GM18499 (cell line): ENCODE results near the gene SPATA31D1.
"Not testable (repeated sequence)": the region's sequence is repeated elsewhere in the genome, so short reads cannot be mapped to it uniquely, and the experiment has no call there.

Experiments
- ATAC-seq: cut with Tn5 transposase; IDR thresholded peaks from one replicate; pipeline ENCODE4 v1.9.1; 2021; ENCODE audit warnings: moderate number of reproducible peaks; ENCODE audit not compliant: insufficient read depth, unreplicated experiment

SPATA31D1 gene

GRCh38 chr9:81988472-81988871, at the start of gene SPATA31D1:
Gene SPATA31D1, plus strand, starts transcription at chr9:81988772. Its CDS starts 47 bp downstream, at chr9:81988819.
- ATAC-seq = not testable (repeated sequence)

GRCh38 chr9:81943393-81943792, 45.2 kb upstream of the SPATA31D1 start, which contains the start of gene SPATA31D3:
Gene SPATA31D3, plus strand, starts transcription at chr9:81943500. Its CDS starts 86 bp downstream, at chr9:81943586.
- not testable (repeated sequence) for ATAC-seq

DNA sequence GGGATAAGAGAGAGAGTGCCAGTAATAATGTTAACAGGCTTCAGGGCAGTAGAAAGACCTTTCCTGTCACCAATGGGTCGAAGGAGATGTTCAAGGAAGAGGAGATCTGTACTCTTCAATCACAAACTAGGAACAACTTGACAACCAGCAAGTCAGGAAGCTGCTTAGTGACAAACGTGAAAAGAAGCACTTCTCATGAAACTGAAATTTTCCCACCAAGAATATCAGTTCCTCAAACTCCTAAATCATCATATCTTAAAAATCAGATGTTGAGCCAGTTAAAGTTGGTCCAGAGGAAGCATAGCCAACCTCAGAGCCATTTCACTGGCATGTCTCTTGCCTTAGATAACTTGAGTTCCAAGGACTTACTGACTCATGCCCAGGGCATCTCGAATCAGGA, 39.9 kb upstream of the SPATA31D1 start:
- not testable (repeated sequence) for ATAC-seq

- no peak for ATAC-seq
Measured at GRCh38 chr9:81953096-81953495, 35.5 kb upstream of the SPATA31D1 start.

DNA sequence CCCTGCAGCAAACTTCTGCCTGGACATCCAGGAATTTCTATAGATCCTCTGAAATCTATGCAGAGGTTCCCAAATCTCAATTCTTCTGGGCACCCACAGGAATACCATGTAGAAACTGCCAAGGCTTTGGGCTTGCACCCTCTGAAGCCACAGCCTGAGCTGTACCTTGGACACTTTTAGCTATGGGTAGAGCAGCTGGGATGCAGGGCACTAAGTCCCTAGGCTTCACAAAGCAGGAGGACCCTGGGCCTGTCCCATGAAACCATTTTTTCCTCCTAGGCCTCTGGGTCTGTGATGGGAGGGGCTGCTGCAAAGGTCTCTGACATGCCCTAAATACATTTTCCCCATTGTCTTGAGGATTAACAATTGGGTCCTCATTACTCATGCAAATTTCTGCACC, 32.9 kb upstream of the SPATA31D1 start:
- ATAC-seq = no peak

- no peak for ATAC-seq
Measured at GRCh38 chr9:81964218-81965171, 24.1 kb upstream of the SPATA31D1 start.

DNA sequence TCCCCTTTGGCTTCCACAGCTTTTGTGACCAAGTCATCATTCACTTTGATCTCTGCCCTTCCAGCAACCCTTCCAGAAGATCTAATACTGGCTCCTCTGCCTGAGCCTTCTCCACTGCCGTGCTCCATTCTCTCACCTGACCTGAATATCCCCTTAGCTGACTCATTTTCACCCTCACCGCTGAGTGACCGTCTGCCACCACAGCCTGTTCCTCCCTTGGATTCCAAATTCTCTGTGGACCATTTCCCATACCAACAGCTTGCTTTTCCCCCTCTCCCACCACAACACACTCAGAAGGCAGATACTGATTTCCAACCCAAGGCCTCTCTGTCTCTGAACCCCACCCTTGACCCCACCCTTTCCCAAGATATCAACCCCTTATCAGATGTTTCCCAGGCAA, 20.5 kb upstream of the SPATA31D1 start:
- ATAC-seq = no peak

DNA sequence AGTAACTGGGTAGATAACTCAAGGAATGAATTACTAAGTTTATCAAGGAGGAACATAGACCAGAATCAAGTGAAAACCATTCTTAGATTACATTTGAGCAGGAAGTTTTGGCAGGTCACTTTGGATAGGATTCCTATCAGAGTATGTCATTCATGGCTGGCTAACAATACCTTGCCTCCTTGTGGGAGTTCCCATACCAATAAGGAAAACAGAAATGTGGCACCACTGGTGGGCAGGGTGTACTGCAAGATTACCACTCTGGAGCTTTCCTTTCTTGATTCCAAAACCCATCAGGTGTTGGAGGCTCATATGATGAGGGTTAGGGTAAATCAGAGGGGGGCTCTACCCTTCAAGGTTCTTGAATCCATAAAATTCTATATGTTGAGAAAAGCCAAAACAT, 18.6 kb upstream of the SPATA31D1 start:
- ATAC-seq = no peak

DNA sequence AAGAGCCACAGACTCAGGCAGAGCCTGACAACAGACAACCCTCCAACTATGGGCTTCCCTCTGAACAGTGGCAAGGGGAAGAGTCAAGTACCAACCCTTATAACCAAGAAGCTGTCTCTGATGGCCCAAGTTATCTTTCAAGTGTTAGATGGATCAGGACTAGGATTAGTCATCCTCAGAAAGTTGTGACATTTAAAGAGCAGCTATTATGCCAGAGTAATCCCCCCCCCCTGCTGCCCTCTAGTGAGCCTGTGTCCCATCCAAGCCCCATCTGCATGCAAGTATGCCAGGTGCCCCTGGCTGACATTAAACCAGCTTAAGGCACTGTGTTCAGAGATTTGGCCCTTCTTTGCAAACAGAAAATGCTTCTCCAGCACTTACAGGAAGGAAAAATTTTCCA, 16.8 kb upstream of the SPATA31D1 start:
- ATAC-seq = no peak

GRCh38 chr9:81974764-81975163, 13.8 kb upstream of the SPATA31D1 start:
- ATAC-seq = no peak

DNA sequence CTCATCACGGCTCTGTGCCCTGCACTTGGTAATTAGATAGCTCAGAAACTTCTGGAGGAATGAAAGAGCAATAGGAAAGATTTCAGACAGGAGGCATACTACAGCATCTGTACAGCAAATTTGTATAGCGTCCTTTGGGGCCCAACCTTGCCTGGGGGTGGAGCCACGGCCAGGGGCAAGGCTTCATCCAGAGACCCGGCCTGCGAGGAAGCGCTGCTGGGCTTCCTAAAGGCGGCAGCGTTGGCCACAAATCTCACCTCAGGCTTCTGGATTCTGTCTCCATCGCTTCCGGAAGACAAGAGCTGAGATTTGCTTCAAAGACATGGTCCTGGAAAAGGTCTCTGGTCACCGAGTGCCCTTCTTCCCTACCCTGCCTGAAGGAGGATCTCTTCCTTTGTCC, 12.2 kb upstream of the SPATA31D1 start:
- no peak for ATAC-seq

DNA sequence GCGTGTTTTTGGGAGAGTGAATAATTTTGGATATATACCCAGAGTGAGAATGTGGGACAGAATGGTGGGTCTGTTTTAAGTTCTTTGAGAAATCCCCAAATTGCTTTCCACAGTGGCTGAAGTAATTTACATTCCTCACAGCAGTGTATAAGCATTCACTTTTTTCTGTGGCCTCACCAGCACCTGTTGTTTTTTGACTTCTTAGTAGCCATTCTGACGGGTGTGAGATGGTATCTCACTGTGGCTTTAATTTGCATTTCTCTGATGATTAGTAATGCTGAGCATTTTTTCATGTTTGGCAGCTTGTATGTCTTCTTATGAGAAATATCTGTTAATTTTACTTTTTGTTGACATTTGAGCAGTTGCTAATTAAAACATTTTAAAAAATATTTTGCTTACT, 9.4 kb upstream of the SPATA31D1 start:
- peak; percentile 79 for ATAC-seq

- ATAC-seq = no peak
Measured at GRCh38 chr9:81980568-81980967, 8.0 kb upstream of the SPATA31D1 start.

DNA sequence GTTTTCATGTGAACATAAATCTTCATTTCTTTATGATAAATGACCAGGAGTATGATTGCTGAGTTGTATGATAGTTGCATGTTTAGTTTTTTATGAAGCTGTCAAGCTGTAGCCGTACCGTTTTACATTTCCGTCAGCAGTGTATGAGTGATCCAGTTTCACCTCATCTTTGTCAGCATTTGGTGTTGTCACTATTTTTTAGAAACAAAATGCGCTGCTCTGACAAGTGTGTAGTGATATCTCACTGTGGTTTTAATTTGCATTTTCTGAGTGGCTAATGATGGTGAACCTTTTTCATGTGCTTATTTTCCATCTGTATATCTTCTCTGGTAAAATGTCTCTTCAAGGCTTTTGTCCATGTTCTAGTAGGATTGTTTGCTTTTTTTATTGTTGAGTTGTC, 6.7 kb upstream of the SPATA31D1 start:
- no peak for ATAC-seq

DNA sequence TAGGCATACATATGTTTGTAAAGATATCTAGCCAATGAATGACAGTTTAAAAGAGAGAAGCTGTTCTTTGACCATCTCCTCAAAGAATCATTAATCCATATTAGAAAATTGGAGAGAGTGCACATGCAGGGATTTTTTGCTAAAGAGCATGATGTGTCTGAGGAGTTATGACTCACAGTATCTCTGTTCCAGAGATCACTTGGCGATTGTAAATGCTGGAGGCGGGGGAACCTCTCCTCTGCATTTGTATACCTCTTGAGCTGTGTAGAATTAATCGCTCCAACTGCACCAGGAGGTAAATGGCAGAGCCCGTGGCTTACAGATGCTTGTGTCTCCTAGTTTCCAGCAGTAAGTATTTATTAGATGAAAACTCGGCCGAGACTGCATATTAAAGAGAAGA, 3.6 kb upstream of the SPATA31D1 start:
- ATAC-seq = no peak

- no peak for ATAC-seq
Measured at GRCh38 chr9:81986051-81986450, 2.5 kb upstream of the SPATA31D1 start.

- no peak for ATAC-seq
Measured at GRCh38 chr9:81989700-81990099, 1.1 kb downstream of the SPATA31D1 start.

DNA sequence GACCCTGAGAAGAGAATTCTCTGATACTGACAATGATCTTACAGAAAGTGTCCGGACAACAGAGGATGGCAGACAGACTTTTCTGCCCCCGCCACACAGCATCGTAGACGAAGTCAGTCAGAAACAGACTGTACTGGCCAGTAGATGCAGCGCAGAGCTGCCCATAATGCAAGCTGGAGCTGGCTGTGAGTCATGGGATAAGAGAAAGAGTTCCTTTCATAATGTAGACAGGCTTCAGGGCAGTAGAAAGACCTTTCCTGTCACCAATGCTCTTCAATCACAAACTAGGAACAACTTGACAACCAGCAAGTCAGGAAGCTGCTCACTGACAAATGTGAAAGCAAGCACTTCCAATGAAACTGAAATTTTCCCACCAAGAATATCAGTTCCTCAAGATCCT, 5.1 kb downstream of the SPATA31D1 start:
- ATAC-seq = no peak

- ATAC-seq = no peak
Measured at GRCh38 chr9:81999806-82000205, 11.2 kb downstream of the SPATA31D1 start.

GRCh38 chr9:82010711-82011110, 22.1 kb downstream of the SPATA31D1 start:
- ATAC-seq = no peak

DNA sequence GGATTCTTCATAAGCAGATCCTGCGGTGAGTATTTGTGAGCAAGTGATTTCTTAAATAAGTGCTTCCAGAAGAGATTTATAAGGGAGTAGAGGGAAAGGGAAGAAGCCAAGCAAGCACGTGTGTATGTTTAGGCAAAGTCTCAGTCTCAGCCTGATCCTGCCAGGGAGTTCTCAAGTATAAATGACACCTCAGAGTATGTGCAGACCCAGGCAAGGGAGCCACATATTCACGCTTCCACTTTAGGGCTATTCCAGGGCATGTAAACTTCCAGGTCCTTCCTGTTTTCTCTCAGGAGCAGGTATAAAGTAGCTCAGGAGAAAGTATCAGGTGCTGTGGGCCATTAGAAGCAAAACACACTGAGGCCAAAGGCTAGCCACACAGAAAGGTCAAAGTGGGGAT, 22.6 kb downstream of the SPATA31D1 start:
- no peak for ATAC-seq

DNA sequence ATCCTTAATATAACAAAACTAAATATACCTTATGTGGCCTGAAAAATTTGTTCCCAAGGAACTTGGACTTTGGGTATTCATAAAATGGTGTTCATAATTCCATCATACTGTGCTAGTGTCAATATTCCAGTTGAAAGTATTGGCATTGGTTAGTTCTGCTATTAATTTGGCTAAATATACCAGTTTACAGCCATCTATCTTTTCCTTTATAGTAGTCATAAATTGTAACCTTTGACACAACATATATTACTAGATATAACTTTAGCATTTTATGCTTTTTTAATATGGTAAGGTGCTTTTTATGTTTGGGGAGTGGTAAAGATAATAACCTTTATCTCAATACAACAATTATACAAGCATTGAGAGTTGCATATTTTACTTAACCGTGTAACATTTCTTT, 23.7 kb downstream of the SPATA31D1 start:
- no peak for ATAC-seq
